GM19455 (cell line): ENCODE measurements around the gene PKNOX2.

Source experiments
- ATAC-seq: cut with Tn5 transposase; IDR thresholded peaks from one replicate; pipeline ENCODE4 v1.9.1; 2021; ENCODE audit not compliant: unreplicated experiment

PKNOX2 gene

DNA sequence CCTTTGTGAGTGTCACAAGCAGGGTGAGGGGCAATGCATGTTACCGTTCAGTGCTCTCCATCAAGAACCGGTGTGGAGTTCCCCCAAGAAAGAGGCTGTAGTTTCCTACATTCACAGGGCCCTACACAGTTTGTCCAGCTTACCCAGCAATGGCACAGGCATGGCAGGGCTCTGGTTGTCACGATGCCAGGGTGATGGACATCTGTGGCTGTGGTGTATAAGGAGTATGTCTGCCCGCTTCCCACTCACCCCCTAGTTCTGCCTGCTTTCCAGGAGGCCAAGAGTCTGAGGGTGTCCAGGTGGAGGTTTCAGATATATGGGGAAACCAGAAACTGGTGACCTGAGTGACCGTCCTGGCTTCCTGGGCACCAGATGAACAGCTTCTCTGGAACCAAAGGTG, 116.1 kb downstream of the PKNOX2 start:
- no peak for ATAC-seq

DNA sequence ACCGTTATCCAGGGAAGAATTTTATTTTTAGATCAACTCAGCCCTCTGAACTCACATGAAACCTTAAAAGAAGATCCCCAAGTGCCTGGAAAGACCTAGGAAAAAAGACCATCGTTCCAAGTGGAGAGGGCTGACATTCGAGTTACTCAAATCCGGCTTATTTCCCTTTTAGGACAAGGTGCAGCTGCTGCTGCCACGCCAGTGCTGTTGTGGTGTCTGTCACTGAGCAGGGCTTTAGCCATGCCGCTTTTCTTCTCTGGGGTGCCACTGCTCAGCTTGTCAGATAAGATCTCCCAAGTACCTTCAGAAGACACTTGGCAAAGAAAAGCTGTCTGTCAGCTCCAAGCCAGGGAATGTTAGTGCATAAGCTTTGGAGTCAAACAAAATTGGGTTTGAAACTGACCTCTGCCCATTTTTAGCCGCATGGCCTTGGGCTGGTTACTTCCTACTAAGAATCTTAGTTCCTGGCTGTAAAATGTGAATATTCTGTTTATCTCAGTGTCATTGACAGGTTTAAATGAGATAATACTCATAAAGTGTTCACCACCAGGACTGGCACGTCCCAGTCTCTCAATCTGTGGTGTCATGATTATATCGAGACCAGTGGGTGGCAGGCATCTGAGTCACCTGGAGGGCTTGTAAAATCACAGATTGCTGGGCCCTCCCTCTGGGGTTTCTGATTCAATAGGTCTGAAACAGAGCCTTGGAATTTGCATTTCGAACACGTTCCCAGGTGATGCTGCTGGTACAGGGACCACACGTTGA, 117.5 kb downstream of the PKNOX2 start:
- ATAC-seq: no peak

DNA sequence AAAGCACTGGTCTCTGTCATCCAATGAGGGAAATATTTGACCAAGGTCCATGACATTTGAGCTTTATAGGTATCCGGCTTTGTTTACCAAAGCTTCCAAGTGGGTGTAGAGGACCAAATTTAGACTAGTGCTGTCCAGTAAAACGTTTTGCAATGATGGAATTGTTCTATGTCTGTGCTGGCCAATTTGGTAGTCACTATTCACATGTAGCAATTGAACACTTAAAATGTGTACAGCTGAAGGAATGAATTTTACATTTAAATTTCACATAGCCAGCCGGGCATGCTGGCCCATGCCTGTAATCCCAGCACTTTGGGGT, 118.0 kb downstream of the PKNOX2 start:
- no peak for ATAC-seq

DNA sequence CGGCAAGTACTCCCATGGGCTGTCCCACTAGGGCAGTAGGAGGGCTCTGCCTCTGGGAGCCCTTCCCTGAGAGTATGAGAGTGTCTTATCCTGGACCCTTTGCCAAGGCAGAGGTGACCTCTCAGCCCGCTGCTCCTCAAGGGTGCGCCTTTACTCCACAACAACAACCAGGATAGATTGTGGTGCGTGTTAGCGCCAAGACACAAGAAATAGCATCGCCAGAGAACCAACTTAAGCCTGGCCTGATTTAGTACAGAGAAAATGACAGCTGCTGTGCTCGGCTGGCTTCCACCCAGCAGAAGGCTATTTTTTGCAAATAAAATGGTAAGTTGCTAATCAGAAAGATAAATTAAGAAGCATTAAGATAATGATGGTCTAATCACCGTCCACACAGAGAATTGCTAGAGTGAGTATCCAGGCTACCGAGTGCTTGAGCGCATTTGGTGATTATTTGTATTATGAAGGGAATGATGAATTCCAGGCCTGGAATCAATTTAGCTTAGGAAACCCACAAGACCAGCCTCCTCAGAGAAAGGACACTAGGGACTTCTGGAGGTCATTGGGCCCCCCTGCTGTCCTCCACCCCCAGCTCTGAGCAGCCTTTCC, 119.8 kb downstream of the PKNOX2 start:
- ATAC-seq: no peak

DNA sequence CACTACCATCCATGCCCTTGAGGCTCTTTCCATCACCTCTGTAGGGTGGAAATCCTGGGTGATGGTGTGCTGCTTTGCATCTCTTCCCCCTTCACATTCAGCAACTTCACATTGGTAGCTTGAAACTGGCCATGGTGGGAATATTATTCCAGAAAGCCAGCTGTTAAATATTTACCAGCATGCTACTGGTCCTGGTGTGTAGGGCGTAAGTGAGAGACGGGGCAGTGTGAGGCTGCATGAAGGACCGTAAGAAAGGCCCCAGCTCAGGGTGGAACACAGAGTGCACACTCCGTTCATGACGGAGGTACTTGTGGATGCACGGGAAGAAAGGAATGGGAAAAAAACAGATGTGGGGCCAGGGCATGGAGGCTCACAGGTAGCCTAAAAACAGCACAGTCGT, 121.3 kb downstream of the PKNOX2 start:
- ATAC-seq: no peak

DNA sequence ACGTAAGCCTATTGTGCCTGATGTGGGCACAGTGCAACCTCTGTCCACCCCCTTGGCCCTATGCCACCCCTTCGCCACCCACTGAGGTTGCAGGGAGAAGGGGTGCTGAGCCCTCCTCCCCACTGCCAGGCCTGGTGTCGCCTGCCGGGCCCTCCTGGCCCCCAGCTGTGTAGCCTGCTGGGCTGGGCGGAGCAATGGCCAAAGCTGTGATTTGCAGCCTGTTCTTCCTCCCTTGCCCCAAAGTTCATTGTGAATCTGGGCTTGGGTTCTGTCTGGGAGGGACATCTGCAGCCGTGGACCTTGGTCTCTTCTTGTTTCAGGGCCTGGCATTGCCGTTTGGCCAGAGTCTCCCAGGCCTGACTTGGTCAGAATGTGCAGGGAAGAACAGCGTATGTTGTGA, 121.9 kb downstream of the PKNOX2 start:
- ATAC-seq: no peak

DNA sequence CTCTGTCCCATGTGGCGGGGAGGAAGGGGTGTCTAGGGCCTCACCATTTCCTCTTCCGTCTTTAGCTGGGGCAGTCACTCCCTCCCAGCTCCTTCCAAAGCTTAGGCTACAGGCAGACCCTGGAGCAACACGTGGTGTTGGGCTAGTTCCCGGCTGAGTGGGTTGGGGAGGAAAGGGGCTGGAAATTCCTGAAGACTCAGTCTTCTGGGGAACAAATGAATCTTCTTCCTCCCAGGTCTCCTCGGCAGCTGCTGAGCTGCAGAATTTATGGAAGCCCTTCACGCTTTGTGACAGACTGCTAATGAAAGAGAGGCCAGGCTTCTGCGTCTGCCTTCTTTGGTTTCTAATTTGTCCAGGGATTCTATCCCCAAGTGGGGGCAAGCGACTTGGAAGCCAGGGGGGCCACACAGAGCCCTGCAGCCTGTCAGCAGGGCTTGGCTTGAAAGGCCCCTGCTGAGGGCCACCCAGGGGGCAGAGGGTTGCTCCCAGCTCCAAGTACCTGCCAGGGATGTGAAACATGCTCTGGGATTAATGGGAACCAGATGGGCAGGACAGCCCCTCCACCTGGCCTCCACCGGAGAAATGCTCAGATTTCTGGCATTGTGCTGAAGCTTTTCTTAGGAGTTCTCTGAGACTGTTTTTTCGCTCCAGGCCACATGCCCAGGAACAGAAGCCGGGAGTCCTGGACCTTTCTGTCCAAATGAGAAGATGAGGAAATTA, 123.1 kb downstream of the PKNOX2 start:
- ATAC-seq: no peak

DNA sequence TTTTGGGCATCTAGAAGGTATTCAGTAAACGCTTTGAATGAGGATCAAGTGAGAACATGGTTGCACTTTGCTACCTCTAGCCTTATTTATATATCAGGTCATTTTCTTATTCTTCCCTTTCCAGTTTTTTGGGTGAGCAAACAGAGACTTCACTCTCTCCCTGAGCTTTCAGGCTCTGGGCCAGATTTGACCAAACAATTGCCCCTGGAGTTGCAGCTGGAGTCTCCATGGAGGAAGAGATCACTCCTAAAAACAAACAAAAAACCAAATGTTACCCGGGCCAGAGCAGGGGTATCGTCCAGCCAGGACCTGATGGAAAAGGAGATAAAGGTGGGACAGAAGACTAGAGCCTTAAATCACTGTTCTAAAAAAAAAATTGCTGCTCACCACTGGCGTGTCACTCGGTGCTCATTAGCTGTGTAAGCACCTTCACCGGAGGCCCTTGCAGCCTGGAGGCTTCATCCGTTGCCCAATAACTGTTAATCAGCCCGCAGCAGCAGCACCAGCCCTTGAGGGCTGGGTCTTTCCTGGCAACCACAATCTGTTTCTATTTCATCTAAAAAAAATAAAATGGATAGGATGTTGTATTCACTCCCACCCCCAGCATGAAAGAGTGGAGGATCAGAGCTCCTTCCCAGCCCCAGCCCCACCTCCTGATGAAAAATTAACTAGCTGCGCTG, 125.0 kb downstream of the PKNOX2 start:
- ATAC-seq: no peak

DNA sequence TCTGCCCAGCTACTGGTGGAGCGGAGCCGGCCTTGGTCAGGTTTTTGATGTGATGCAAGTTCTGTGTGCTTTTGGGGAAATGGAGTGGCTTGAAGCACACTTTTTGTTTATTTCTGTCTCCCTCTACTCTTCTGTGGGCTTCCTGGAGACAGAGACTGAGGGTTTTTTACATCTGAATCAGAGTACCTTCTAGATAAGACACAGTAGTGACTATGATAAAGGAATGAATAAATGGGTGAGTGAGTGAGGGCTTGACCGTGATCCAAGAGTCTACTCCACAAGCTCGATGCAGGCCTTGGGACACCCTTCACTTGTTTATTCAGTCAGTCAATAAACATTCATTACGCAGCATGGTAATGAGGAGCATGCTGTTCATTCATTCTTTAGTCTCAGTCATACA, 125.7 kb downstream of the PKNOX2 start:
- no peak for ATAC-seq

DNA sequence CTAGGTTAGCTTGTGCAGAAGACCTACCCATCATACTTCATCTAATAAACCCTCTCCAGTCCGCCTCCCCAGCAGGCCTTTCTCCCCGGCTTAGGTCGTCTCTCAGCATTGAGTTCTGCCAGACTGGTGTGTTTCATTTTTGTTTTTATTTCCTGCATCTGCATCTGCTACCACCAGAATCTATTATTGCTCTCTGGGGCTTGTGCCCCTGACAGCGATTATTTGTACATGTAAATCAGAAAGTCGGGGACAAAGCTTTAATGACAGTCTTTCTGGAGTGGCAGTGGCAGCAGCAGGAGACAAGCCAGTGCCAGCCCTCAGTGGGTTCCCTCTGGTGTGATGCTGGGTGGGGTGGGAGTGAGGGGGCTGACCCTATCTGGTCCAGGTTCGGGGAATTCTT, 127.5 kb downstream of the PKNOX2 start:
- ATAC-seq: no peak

DNA sequence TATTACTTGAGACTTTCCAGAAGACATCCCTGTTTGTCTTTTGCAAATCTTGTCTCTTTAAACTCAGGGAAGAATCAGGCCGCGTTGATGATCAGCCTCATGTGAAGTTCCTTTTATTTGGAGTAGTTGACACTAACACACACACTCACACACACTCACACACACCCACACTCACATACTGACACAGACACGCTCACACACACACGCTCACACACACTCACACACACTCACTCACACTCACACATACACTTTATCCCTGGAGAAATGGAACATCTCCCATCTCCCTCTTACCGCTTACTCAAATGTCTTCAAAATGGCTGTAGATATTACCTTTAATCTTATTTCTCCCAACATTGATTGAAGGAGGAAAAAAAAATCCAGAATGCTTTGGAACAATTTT, 129.0 kb downstream of the PKNOX2 start:
- no peak for ATAC-seq

DNA sequence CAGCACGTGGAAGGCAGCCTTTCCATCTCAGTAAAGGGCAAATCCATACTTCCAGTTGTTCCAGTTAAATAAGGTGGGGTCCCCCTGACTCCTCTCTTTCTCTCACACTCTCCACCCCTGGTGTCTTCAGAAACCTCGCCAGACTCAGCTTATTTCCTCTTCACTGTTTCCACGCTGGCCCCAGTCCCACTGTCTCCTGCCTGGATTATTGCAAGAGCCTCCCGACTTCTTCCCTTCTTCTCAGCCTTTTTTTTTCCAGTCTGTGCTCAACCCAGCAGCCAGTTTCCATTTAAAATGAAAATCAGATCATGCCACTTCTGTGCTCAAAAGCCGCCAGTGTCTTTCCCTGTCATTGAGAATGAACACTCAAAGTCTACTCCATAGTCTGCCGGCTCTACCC, 131.4 kb downstream of the PKNOX2 start:
- ATAC-seq: no peak

DNA sequence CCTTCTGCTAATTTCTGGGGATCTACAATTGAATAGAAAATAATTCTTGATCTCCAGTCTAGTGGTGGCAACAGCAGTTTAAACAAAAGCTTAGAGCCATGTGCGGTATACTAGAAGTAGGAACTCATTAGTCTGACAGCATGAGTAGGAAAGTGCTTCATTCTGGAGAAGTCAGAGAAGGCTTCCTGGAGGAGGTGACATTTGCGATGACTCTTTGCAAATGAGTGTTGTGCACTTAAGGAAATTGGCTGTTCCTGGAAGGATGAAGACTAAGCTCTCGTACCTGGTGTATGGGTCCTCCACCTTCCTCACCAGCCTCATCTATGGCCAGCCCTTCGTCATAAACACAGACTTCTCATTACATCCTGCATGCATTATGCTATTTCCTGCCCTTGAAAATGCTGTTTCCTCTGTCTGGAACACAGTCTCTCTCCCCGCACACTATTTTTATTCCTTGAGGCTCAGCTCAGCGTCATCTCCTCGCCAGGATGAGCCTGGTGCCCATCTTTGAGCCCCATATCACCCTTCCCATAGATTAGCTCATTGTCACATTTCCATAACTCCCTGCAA, 132.9 kb downstream of the PKNOX2 start:
- no peak for ATAC-seq

DNA sequence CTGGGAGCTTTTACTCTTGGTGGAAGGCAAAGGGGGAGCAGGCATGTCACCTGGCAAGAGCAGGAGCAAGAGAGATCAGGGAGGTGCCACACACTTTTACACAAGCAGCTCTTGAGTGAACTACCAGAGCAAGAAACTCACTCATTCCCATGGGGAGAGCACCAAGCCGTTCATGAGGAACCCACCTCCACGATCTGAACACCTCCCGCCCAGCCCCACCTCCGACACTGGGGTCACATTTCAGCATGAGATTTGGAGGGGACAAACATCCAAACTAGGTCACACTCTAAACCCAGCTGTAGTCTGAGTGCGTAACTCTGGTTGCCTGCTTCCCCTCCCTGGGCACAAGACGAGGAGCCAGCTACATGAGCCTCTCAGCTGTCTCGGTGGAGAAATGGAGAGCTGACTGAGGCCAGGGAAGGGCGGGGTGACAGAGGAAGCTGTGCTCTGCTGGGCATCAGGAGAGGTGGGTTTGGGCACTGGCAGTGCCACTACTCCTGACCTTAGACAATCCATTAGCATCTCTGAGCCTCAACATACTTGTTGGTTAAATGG, 134.6 kb downstream of the PKNOX2 start:
- ATAC-seq: no peak

DNA sequence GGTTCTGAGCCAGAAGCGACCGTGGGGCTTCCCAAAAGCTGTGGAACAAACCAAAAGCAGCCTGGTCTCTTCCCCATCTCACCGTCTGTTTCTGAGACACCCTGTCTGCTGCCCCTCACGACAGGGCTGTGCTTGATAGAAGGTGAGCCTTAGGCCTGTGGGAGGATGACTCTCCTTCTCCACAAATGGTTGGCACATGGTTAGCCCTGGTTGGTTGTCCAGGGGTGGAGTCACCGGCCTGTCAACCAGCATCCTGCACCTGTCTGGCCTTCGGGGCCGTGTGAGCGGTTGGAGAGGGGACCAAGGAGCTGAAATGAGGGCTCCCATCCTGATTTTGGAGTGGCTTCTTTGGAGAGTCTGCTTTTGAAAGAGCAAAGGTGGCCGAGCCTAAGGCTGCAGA, 135.3 kb downstream of the PKNOX2 start:
- ATAC-seq: no peak

DNA sequence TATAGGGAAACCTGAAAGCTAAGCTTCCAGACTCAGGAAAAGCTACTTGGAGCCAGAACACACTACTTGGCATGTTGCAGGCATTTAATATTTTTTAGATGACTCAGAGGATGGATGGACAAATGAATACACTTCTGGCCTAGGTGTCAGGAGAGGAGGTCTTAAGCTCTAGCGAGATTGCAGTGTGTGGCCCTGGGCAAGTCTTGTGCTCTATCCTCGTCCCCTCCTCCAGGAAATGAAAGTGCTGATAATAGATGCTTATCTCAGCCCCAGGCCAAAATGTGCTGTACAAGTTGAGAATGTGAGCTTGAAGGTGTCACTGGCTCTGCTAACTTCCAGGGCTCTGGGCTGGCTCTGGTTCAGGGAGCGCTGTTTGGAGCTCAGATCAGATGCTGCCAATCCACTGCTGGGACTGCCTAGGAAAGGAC, 136.3 kb downstream of the PKNOX2 start:
- ATAC-seq: no peak

DNA sequence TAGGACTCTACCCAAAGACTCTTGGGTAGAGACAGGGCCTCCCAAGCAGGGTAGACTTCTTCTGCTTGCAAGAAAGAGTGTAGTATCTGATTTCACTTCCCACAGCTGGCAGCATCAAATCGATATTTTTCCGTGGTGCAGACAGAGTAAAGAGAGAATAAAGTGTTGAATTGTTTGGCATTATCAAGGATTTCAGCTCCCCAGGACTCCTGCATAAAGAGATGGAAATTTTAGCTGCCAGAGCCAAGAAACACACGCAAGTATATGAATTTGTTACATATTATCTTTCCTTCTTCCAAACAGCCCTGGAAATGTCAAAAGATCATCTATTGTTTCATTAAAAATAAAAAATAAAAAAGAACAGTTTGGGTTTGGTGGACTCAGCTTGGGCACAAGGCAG, 136.8 kb downstream of the PKNOX2 start:
- ATAC-seq: no peak

DNA sequence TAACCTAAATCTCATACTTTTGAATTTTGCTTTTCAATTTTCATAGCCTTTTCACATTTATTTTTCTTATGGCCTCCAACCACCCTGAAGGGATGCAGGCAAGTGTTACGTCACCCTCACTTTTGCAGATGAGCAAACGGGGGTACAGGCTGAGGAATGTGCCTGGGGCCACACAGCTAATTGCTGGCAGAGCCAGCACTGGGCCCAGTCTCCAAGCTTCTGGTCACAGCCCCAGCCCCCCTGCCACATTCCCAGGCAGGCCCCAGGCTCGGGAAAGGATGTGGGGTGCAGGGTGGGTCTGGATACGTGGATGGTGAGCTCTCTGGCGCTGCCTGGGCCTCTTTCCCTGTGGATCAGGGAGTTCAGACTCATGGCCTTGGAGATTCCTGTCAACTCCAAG, 138.6 kb downstream of the PKNOX2 start:
- ATAC-seq: no peak

DNA sequence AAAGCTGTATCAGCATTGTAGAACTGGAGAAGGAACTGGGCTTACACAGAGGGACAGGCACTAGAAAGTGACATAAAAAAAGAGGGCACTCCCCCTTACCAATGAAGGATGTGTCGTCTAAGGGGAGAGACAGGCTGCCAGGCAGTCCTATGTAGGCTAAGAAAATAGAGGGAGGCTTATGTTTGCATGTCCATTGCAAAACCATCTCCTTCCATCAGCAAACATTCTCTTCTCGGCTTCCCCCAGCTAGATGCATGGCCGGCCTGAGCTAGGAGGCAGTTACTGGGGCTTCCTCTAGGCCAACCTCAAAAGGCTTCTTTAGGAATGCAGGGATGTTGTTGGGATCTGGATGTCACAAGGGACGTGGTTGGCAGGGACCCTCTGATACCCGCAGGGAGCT, 139.1 kb downstream of the PKNOX2 start:
- ATAC-seq: no peak

DNA sequence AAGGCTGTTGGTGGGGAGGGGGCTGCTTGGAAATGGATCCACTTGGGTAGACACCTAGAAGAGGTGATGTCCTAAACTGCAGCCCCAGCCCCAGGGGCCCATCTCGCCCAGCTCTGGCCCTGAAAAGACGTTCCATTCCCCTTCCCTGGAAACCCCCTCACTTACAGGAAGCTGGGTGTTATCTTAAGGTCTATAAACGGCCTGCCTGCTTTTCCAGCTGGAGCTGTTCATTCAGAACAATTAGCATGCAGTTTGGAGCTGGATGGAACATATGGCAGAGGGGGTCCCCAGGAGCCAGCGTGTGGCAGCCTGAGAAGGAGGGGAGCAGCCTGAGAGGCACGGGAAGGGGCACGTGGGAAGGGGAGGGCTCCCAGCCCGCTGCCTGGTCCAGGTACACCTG, 139.6 kb downstream of the PKNOX2 start:
- ATAC-seq: no peak

DNA sequence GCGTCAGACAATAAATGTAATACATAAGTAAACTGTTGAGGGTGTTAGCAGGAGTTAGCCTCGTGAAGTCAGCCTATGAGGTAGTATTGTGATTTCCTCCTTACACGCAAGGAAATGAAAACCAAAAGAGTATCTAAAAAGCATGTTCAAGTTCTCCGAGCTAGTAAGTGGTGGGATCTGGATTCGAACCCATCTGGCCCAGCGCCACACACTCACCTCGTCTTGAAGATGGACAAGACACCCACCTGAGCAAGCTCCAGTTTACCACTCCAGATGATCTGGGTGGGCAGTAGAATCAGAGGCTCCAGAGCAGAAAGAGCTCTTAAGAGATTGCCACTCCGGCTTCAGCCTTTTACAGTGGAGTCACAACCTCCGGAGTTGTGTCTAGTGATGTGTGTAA, 140.3 kb downstream of the PKNOX2 start:
- ATAC-seq: no peak
